HepG2 (cell line): ENCODE data around the gene CARD19. TPM values are rescaled to one million over a fixed set of nuclear protein-coding genes. Genes with fewer than 3 reads are reported as not detected.
A peak's percentile ranks its signal among the peaks of the same experiment; 100 is the strongest.

ENCODE experiments used
- AKAP8 ChIP-seq: sonication (generic); formaldehyde crosslinking; IDR thresholded peaks from 2 replicates; pipeline ENCODE4 v1.5.1; 2020; ENCODE audit warnings: mild to moderate bottlenecking, missing genetic modification reagents
- CCDC6 ChIP-seq: sonication (generic); formaldehyde crosslinking; IDR thresholded peaks from 2 replicates; pipeline ENCODE4 v1.8.1; 2022; ENCODE audit warnings: mild to moderate bottlenecking, missing genetic modification reagents, moderate library complexity
- CREM ChIP-seq, 2 experiments: sonication (generic) in 1 of 2; formaldehyde crosslinking in 1 of 2; IDR thresholded peaks; 2 replicates each; pipeline versions ENCODE4 v1.4.0 to v1.6.1; 2016 to 2020; ENCODE audit warnings: antibody characterized with exemption in 1 of 2, mild to moderate bottlenecking in 1 of 2, missing genetic modification reagents in 1 of 2
- IKZF5 ChIP-seq: IDR thresholded peaks from 2 replicates; pipeline ENCODE4 v1.6.1; 2018; ENCODE audit warnings: missing genetic modification reagents, mild to moderate bottlenecking, missing compliant biosample characterization
- REXO4 ChIP-seq: sonication (generic); formaldehyde crosslinking; IDR thresholded peaks from 2 replicates; pipeline ENCODE4 v1.8.0; 2022; ENCODE audit warnings: missing genetic modification reagents, mild to moderate bottlenecking, borderline replicate concordance
- RNF2 ChIP-seq: fragments of 450-650 bp; conservative IDR thresholded peaks from 2 replicates; pipeline ENCODE4 v1.6.1; 2016; ENCODE audit warnings: low read depth
- ZNF678 ChIP-seq: sonication (generic); formaldehyde crosslinking; IDR thresholded peaks from 2 replicates; pipeline ENCODE4 v1.4.0; 2020; ENCODE audit warnings: mild to moderate bottlenecking, missing genetic modification reagents
- ZNF768 ChIP-seq: sonication (generic); formaldehyde crosslinking; IDR thresholded peaks from 2 replicates; pipeline ENCODE4 v1.4.0; 2020; ENCODE audit warnings: missing genetic modification reagents
- ZNF772 ChIP-seq: sonication (generic); formaldehyde crosslinking; IDR thresholded peaks from 2 replicates; pipeline ENCODE4 v1.5.0; 2020; ENCODE audit warnings: mild to moderate bottlenecking, missing genetic modification reagents
- ZNF782 ChIP-seq: sonication (generic); formaldehyde crosslinking; IDR thresholded peaks from 2 replicates; pipeline ENCODE4 v1.4.0; 2020; ENCODE audit warnings: missing genetic modification reagents, mild to moderate bottlenecking, borderline replicate concordance
- ZNF784 ChIP-seq: sonication (generic); formaldehyde crosslinking; IDR thresholded peaks from 2 replicates; pipeline ENCODE4 v1.5.1; 2020; ENCODE audit warnings: missing genetic modification reagents, mild to moderate bottlenecking, borderline replicate concordance
- ZNF878 ChIP-seq: sonication (generic); formaldehyde crosslinking; IDR thresholded peaks from 2 replicates; pipeline ENCODE4 v1.8.1; 2023; ENCODE audit warnings: mild to moderate bottlenecking, missing genetic modification reagents, moderate library complexity
- ZSCAN5A ChIP-seq: sonication (generic); formaldehyde crosslinking; IDR thresholded peaks from 2 replicates; pipeline ENCODE4 v1.8.0; 2022; ENCODE audit warnings: mild to moderate bottlenecking, missing genetic modification reagents, borderline replicate concordance
- polyA plus RNA-seq, 8 experiments: library from polyadenylated mRNA; depleted of rRNA in 3 of 8; stranded (reverse) in 7 of 8; unstranded in 1 of 8; fragments of >200 nt; fragmentation: Illumina TruSeq in 4 of 8; extraction: Trizol in 4 of 8; gene quantifications; 2 replicates each; pipeline versions ENCODE4 v1.2.1 to v1.2.3, GENCODE V29; 2011 to 2016; ENCODE audit warnings: low read depth in 4 of 8, missing spikeins in 1 of 8, mixed read lengths in 1 of 8; ENCODE audit not compliant: insufficient read depth in 1 of 8
- total RNA-seq, 5 experiments: library from RNA; depleted of rRNA; stranded (reverse); fragments of >200 nt; fragmentation: Illumina TruSeq; extraction: Trizol; gene quantifications; 2 replicates each; pipeline ENCODE4 v1.2.3, GENCODE V29; 2016; ENCODE audit warnings: low read depth in 1 of 5
- TF ChIP-seq, protein P1 (sequence below): sonication (generic); formaldehyde crosslinking; conservative IDR thresholded peaks from 2 replicates; pipeline ENCODE4 v1.4.0; 2020; ENCODE audit warnings: missing genetic modification reagents
- TF ChIP-seq, protein P2 (sequence below): sonication (generic); formaldehyde crosslinking; IDR thresholded peaks from 2 replicates; pipeline ENCODE4 v1.8.1; 2023; ENCODE audit warnings: mild to moderate bottlenecking, missing genetic modification reagents
- TF ChIP-seq, protein P3 (sequence below): sonication (generic); formaldehyde crosslinking; IDR thresholded peaks from 2 replicates; pipeline ENCODE4 v1.4.0; 2020; ENCODE audit warnings: missing genetic modification reagents
- TF ChIP-seq, protein P4 (sequence below): sonication (generic); formaldehyde crosslinking; IDR thresholded peaks from 2 replicates; pipeline ENCODE4 v1.4.0; 2020; ENCODE audit warnings: missing genetic modification reagents; ENCODE audit errors: not compliant biosample characterization
- TF ChIP-seq, protein P5 (sequence below): sonication (generic); IDR thresholded peaks from 2 replicates; pipeline ENCODE4 v1.6.1; 2016; ENCODE audit warnings: low read depth, borderline replicate concordance

The CARD19 gene
- total and polyA plus RNA-seq, 2 of the 13 experiments (the other 11 are each of a cell fraction or from before 2014, with no cell fraction given) = 18.4 to 47.2 TPM

DNA sequence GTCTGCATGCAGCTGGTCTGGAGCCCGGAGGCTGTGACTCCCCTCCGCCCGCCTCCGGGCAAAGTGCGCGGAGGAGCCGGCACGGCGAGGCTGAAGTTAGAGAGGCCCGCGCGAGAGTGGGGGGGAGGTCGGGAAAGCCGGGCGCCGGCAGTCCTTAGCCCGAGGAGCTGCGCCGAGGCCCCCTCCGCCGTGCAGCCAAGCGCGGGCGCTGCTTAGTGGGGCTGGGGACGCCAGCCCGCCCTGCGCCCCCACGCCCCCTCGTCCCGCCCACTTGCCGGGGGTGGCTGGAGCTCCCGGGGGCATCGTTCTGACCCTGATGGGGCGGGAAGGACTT, 37.6 kb downstream of the CARD19 start (continued):
- TF ChIP-seq, protein P1, sequence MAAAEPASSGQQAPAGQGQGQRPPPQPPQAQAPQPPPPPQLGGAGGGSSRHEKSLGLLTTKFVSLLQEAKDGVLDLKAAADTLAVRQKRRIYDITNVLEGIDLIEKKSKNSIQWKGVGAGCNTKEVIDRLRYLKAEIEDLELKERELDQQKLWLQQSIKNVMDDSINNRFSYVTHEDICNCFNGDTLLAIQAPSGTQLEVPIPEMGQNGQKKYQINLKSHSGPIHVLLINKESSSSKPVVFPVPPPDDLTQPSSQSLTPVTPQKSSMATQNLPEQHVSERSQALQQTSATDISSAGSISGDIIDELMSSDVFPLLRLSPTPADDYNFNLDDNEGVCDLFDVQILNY = no peak
- no peak for TF ChIP-seq ZNF878 (CRISPR knock-in tag)
- TF ChIP-seq, protein P2, sequence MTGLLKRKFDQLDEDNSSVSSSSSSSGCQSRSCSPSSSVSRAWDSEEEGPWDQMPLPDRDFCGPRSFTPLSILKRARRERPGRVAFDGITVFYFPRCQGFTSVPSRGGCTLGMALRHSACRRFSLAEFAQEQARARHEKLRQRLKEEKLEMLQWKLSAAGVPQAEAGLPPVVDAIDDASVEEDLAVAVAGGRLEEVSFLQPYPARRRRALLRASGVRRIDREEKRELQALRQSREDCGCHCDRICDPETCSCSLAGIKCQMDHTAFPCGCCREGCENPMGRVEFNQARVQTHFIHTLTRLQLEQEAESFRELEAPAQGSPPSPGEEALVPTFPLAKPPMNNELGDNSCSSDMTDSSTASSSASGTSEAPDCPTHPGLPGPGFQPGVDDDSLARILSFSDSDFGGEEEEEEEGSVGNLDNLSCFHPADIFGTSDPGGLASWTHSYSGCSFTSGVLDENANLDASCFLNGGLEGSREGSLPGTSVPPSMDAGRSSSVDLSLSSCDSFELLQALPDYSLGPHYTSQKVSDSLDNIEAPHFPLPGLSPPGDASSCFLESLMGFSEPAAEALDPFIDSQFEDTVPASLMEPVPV = no peak
- TF ChIP-seq, protein P3, sequence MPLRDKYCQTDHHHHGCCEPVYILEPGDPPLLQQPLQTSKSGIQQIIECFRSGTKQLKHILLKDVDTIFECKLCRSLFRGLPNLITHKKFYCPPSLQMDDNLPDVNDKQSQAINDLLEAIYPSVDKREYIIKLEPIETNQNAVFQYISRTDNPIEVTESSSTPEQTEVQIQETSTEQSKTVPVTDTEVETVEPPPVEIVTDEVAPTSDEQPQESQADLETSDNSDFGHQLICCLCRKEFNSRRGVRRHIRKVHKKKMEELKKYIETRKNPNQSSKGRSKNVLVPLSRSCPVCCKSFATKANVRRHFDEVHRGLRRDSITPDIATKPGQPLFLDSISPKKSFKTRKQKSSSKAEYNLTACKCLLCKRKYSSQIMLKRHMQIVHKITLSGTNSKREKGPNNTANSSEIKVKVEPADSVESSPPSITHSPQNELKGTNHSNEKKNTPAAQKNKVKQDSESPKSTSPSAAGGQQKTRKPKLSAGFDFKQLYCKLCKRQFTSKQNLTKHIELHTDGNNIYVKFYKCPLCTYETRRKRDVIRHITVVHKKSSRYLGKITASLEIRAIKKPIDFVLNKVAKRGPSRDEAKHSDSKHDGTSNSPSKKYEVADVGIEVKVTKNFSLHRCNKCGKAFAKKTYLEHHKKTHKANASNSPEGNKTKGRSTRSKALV = 0 out of 2 replicates have a peak, but pooled peaks have one; percentile 8
- 0 out of 2 replicates have a peak, but pooled peaks have one; percentile 15 for TF ChIP-seq ZNF782 (CRISPR knock-in tag)
- peak; percentile 14; the same call in 1 of the 2 replicates for TF ChIP-seq IKZF5 (CRISPR knock-in tag)
- no peak for TF ChIP-seq RNF2
- TF ChIP-seq CREM (IDR thresholded peaks at IDR 0.05) = no peak
- TF ChIP-seq CREM (CRISPR knock-in tag; IDR thresholded peaks at IDR 0.05) = no peak
- no peak; the same call in 1 of the 2 replicates for TF ChIP-seq AKAP8
- TF ChIP-seq CCDC6 (CRISPR knock-in tag) = no peak; the same call in none of the 2 replicates
- peak; percentile 4; the same call in 1 of the 2 replicates for TF ChIP-seq ZNF784
- no peak for TF ChIP-seq ZNF772 (CRISPR knock-in tag)
- TF ChIP-seq ZSCAN5A (CRISPR knock-in tag) = peak; percentile 83
- TF ChIP-seq, protein P4, sequence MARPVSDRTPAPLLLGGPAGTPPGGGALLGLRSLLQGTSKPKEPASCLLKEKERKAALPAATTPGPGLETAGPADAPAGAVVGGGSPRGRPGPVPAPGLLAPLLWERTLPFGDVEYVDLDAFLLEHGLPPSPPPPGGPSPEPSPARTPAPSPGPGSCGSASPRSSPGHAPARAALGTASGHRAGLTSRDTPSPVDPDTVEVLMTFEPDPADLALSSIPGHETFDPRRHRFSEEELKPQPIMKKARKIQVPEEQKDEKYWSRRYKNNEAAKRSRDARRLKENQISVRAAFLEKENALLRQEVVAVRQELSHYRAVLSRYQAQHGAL (CRISPR knock-in tag) = no peak
- TF ChIP-seq ZNF678 (CRISPR knock-in tag) = no peak
- TF ChIP-seq, protein P5, sequence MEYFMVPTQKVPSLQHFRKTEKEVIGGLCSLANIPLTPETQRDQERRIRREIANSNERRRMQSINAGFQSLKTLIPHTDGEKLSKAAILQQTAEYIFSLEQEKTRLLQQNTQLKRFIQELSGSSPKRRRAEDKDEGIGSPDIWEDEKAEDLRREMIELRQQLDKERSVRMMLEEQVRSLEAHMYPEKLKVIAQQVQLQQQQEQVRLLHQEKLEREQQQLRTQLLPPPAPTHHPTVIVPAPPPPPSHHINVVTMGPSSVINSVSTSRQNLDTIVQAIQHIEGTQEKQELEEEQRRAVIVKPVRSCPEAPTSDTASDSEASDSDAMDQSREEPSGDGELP = no peak; the same call in 1 of the 2 replicates
- TF ChIP-seq REXO4 = 0 out of 2 replicates have a peak, but pooled peaks have one; percentile 28
- TF ChIP-seq ZNF768 (CRISPR knock-in tag) = peak; percentile 27; the same call in 1 of the 2 replicates
